Motor neuron (in vitro differentiated cells): ENCODE data around the gene MCL1. TPM values are rescaled to one million over a fixed set of nuclear protein-coding genes. Genes with fewer than 3 reads are reported as not detected.
"Not testable (repeated sequence)": the region's sequence is repeated elsewhere in the genome, so short reads cannot be mapped to it uniquely, and the experiment has no call there.

Source experiments
- ATAC-seq, 8 experiments: fragments of 200-7000 bp; cut with Tn5 transposase; replicated peaks in 6 of 8; 2 replicates each; pipeline ENCODE4 v1.8.0; 2021; ENCODE audit warnings: mild to moderate bottlenecking in 8 of 8, moderate library complexity in 8 of 8
- H3K27ac ChIP-seq, 2 donors: fragments of 250-450 bp; sonication (Bioruptor Pico); 2 replicates each; pipeline ENCODE4 v1.9.0; 2021; ENCODE audit warnings: antibody characterized with exemption in 2 of 2, mild to moderate bottlenecking in 2 of 2, moderate library complexity in 1 of 2
- H3K4me1 ChIP-seq, 2 donors: fragments of 250-450 bp; sonication (Bioruptor Pico); replicated peaks in 1 of 2; 2 replicates each; pipeline ENCODE4 v1.6.1; 2021; ENCODE audit warnings: antibody characterized with exemption in 2 of 2, mild to moderate bottlenecking in 2 of 2, moderate library complexity in 1 of 2
- H3K4me3 ChIP-seq, 5 donors: fragments of 250-450 bp; sonication (Bioruptor Pico); 2 replicates each; pipeline ENCODE4 v1.9.0; 2021; ENCODE audit warnings: antibody characterized with exemption in 5 of 5, mild to moderate bottlenecking in 5 of 5, moderate library complexity in 4 of 5
- WGBS, 10 experiments: fragments of 450-650 bp; shearing (Covaris generic); methylation state at CpG; one replicate each; pipeline ENCODE4 v1.0.0; 2022; 5-methylcytosine and 5-hydroxymethylcytosine counted together
- in situ Hi-C, 9 experiments: fragments of 400-800 bp; cut with MboI; loops; one replicate each; pipeline ENCODE4 v1.15.0; 2021; ENCODE audit warnings: low sequenced_read_pairs in 9 of 9, low pct_unique_long_range_greater_than_20kb in 2 of 9; ENCODE audit not compliant: unreplicated experiment in 9 of 9
- total RNA-seq, 8 experiments: library from RNA; unstranded; fragments of 300-600 nt; gene quantifications; 2 replicates each; pipeline versions ENCODE4 v1.2.3 to v1.2.4, GENCODE V29; 2022

Gene MCL1
- total RNA-seq = 100 to 1,000 TPM; 125 to 182 (median 142) TPM

GRCh38 chr1:150579110-150579944 lies at the start of gene MCL1:
Gene MCL1, minus strand, starts transcription at chr1:150579610. Its CDS starts 80 bp downstream, at chr1:150579530.
- peak within 1 kb of the TSS; percentile 72 to 96 (median 84) for H3K4me3 ChIP-seq
- ATAC-seq = peak; percentile 63 to 91 (median 90)
- in situ Hi-C loops = no loop called here
- peaks cover 20 to 24% of the 10 kb centered on the region in 2 donors for H3K4me1 ChIP-seq
- H3K27ac ChIP-seq = peak within 1 kb of the TSS; percentile 97
- WGBS, 10 experiments = 0 to 2% (median 1%) methylated on average over 3 to 52 of the region's 94 CpGs; no CpG with 5 or more reads in 6 of the 10 experiments

GRCh38 chr1:150628766-150629114 lies 49.3 kb upstream of the MCL1 start:
- ATAC-seq = no peak
- peak overlapping the region; percentile 67 to 95 (median 83) for H3K4me3 ChIP-seq
- in situ Hi-C loops = no loop called here
- peak overlapping the region; percentile 59 to 99 for H3K27ac ChIP-seq
- peaks cover 13 to 14% of the 10 kb centered on the region in 2 donors for H3K4me1 ChIP-seq
- WGBS, 10 experiments = 0 to 5% (median 1%) methylated on average over 1 to 9 of the region's 9 CpGs; no CpG with 5 or more reads in 2 of the 10 experiments

- Histone ChIP-seq H3K27ac (no peak overlapping the region), H3K4me3 (peak overlapping the region; percentile 67 to 95 (median 83)), H3K4me1 (peaks cover 13 to 14% of the 10 kb centered on the region in 2 donors)
- in situ Hi-C loops = no loop called here
- no peak for ATAC-seq
- 57 to 94% (median 80%) methylated on average over 2 to 5 of the region's 5 CpGs for WGBS, 10 experiments
Measured at GRCh38 chr1:150627826-150628410, 48.5 kb upstream of the MCL1 start.

GRCh38 chr1:150626150-150626549 lies 46.7 kb upstream of the MCL1 start:
- WGBS, 10 experiments = 0 to 100% (median 88%) methylated on average over 1 to 2 of the region's 2 CpGs; no CpG with 5 or more reads in 3 of the 10 experiments
- in situ Hi-C loops = no loop called here
- ATAC-seq = peak in 3 of 8 experiments; percentile 9 to 13 (median 12)
- Histone ChIP-seq H3K27ac (no peak overlapping the region), H3K4me1 (peaks cover 13 to 14% of the 10 kb centered on the region in 2 donors), H3K4me3 (no peak overlapping the region)

GRCh38 chr1:150624546-150624945 lies 45.1 kb upstream of the MCL1 start:
- H3K4me1 ChIP-seq, ATAC-seq, H3K27ac ChIP-seq, H3K4me3 ChIP-seq, in situ Hi-C loops: not testable (repeated sequence)
- 86 to 100% (median 95%) methylated on average over 1 of the region's 1 CpG; no CpG with 5 or more reads in 6 of the 10 experiments for WGBS, 10 experiments

GRCh38 chr1:150624134-150624533 lies 44.7 kb upstream of the MCL1 start:
- 80 to 100% (median 100%) methylated on average over 1 of the region's 1 CpG; no CpG with 5 or more reads in 6 of the 10 experiments for WGBS, 10 experiments
- H3K27ac ChIP-seq, in situ Hi-C loops: not testable (repeated sequence)

GRCh38 chr1:150622303-150622975 lies 43.0 kb upstream of the MCL1 start:
- peak in 3 of 8 experiments; percentile 11 to 42 (median 26) for ATAC-seq

More at GRCh38 chr1:150624134-150624533, 44.7 kb upstream of the MCL1 start:
- not testable (repeated sequence) for ATAC-seq, H3K4me3 ChIP-seq, H3K4me1 ChIP-seq

GRCh38 chr1:150621497-150622302 lies 42.3 kb upstream of the MCL1 start:
- in situ Hi-C loops = no loop called here
- Histone ChIP-seq H3K27ac (no peak overlapping the region), H3K4me3 (no peak overlapping the region), H3K4me1 (no peaks in the 10 kb centered on the region)
- no peak for ATAC-seq
- 56 to 90% (median 83%) methylated on average over 4 to 8 of the region's 8 CpGs for WGBS, 10 experiments

More at GRCh38 chr1:150622303-150622975, 43.0 kb upstream of the MCL1 start:
- no peaks in the 10 kb centered on the region for H3K4me1 ChIP-seq
- 30 to 98% (median 84%) methylated on average over 2 to 4 of the region's 8 CpGs; no CpG with 5 or more reads in 5 of the 10 experiments for whole genome bisulfite sequencing, 10 experiments
- no peak overlapping the region for H3K4me3 ChIP-seq
- in situ Hi-C loops = no loop called here
- no peak overlapping the region for H3K27ac ChIP-seq

- no peak overlapping the region for H3K4me3 ChIP-seq
- no peak overlapping the region for H3K27ac ChIP-seq
- no peak for ATAC-seq
- 100% methylated on average over 2 of the region's 2 CpGs; no CpG with 5 or more reads in 3 of the 10 experiments for WGBS, 10 experiments
- in situ Hi-C loops = no loop called here
- H3K4me1 ChIP-seq = no peaks in the 10 kb centered on the region
Measured at GRCh38 chr1:150620919-150621318, 41.5 kb upstream of the MCL1 start.

GRCh38 chr1:150619576-150620509 lies 40.4 kb upstream of the MCL1 start:
- 0 to 94% (median 82%) methylated on average over 1 to 4 of the region's 4 CpGs for WGBS, 10 experiments
- peak; percentile 30 to 97 (median 74) for ATAC-seq
- Histone ChIP-seq H3K4me3 (no peak overlapping the region), H3K4me1 (no peaks in the 10 kb centered on the region), H3K27ac (no peak overlapping the region)
- in situ Hi-C loops = no loop called here

- no peak for ATAC-seq
- in situ Hi-C loops = no loop called here
- H3K4me1 ChIP-seq = peaks cover 0 to 9% of the 10 kb centered on the region in 2 donors
- WGBS, 10 experiments = 60 to 96% (median 87%) methylated on average over 1 to 12 of the region's 12 CpGs
- no peak overlapping the region for H3K27ac ChIP-seq
- H3K4me3 ChIP-seq = no peak overlapping the region
Measured at GRCh38 chr1:150615346-150616201, 36.2 kb upstream of the MCL1 start.
